ENCODE results near the gene THAP2.

GRCh38 chr12:71683633-71684032 lies 19.5 kb downstream of the THAP2 start:
- TF ChIP-seq JUN (IDR thresholded peaks at IDR 0.05) (no peak), CTCF (IDR thresholded peaks at IDR 0.05) (no peak), SMC3 (IDR thresholded peaks at IDR 0.05) (no peak), POLR2A (IDR thresholded peaks at IDR 0.05; ENCODE audit: low read length) (no peak), MAZ (IDR thresholded peaks at IDR 0.05; ENCODE audit: borderline replicate concordance, low read depth, low read length) (no peak), USF2 (IDR thresholded peaks at IDR 0.05) (no peak), CHD4 (IDR thresholded peaks at IDR 0.05; ENCODE audit: borderline replicate concordance) (no peak), TP53 (CRISPR knock-in tag; IDR thresholded peaks at IDR 0.05) (no peak), MAFK (IDR thresholded peaks at IDR 0.05; ENCODE audit: partially characterized antibody) (no peak), SREBF2 (IDR thresholded peaks at IDR 0.05) (no peak), MAX (IDR thresholded peaks at IDR 0.05) (no peak), RNF2 (IDR thresholded peaks at IDR 0.05; ENCODE audit: borderline replicate concordance, low read depth) (no peak), REST (IDR thresholded peaks at IDR 0.05) (no peak)
